Mesenteric fat pad (tissue), 1 donor: ENCODE results near the gene FBXO9. TPM values are rescaled to one million over a fixed set of nuclear protein-coding genes. Genes with fewer than 3 reads are reported as not detected.

ENCODE experiments used
- DNase-seq: peaks from one replicate; pipeline ENCODE4 v3.0.0-alpha.2; 2020; ENCODE audit warnings: low spot score
- total RNA-seq: library from RNA; stranded (reverse); fragmentation: NEBNext Ultra II Directional; extraction: Animal tissue kit (Norgen Biotek cat#: 25700); gene quantifications from one replicate; pipeline ENCODE4 v1.2.1, GENCODE V29; 2021
- donor health status: DM: yes; HTN: yes; CAD: no.

Gene FBXO9
- total RNA-seq, 1 donor from 2014 or later = 158 TPM

DNA sequence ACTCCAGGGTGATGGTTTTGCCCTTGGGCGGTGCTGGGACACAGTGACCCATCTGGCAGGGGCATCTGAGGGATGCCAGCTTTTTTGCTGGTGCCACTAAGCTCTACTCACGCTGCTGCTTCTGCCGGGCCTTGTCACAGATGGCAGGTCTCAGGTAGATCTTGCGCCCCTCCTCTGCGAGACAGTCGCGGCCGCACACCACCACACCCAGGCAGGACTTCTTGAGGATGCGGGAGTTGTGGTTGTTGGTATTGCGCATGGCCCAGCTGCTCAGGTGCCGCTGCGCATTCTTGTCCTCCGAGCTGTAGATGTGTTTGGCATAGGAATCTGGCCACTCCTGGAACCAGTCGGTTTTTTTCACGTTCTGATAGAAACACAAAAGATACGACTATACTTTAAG, 68.8 kb downstream of the FBXO9 start:
- no peak for DNase-seq

DNA sequence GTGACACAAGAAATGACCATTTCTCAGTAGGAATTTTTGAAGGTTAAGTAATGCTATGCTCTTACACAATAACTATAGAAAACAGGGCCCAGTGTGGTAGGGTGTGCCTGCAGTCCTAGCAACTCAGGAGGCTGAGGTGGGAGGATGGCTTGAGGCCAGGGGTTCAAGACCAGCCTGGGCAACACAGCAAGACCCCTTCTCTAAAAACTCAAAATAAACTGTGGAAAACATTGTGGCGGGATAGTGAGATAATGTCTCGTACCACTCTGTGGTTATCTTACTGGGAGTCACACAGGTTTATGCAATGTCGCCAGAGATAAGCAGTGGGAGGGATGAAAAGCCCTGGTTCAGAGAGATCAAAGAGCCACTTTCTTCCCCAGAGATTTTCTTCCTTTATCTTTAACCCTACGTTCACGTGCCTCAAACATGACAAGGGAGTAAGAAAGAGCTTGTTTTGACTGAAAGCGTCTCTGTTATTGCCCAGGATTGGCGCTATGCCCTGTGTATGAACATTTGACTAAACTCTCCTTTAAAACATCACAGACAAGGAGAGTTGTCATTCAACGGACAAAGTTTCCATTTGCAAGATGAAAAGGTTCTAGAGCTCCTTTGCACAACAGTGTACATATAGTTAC, 69.5 kb downstream of the FBXO9 start:
- DNase-seq = no peak

DNA sequence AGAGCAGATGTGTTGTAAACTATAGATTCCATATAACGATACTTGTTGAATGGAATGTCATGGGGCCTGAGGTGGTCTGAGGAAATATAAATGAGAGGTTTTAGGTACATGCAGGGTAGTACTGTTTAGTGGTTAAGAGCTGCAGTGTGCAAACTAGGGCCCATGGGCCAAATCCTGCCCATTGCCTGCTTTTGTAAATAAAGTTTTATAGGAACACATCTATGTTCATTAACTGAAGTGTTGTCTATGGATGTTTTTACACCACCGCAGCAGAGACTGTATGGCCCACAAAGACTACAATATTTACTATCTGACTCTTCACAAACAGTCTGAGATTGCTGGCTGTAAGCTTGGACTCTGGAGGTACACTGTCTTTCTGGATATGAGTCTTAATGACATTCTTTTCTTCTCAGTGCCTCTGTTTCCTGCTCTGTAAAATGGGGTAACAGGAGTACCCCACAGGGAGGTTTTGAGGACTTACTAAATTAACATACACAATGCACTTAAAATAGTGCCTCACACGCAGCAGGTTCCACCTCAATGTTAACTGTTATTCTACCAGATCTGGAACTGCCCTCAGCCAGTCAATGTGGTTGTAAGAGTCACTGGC, 70.9 kb downstream of the FBXO9 start:
- no peak for DNase-seq

DNA sequence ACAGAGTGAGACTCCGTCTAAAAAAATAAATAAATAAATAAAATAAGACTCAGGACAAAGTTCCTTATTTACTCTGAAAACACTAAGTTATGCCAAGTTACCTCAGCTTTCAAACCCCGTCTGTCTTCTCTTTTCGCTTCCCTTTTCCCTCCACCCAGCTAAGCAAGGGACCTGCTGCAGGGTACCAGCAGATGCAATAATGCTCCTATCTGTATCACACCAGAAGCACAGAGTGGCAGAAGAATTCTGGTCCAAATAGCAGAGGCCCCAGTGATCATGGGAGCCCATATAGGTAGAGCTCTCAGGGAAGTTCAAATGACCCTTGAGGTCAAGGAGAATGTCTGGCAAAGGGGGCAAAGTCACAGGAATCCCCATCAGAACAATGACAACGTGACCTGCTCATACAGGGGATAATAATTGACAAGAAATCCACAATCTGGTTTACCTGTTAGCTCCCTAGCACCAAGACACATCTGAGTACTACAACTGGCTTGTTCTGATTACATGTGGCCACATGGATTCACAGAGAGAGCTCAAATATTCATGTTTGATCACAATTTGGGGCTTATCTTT, 74.7 kb downstream of the FBXO9 start:
- no peak for DNase-seq

DNA sequence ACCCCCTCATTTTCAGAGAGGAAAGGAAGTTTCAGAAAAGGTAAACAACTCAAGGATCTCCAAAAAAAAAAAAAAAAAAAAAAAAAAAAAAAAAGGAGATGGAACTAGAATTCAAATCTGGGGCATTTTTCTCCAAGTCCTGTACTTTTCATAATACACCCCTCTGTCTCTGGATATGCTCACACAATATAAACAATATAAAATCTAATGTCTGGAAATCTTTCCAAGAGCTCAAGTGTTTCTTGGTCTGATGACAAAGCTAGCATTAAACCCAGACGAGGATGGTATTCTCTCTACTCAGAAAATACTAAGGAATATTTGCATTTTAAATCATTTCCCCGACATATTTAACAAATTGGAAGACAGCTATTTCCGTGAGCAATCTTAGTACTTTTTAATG, 77.6 kb downstream of the FBXO9 start:
- DNase-seq = no peak

DNA sequence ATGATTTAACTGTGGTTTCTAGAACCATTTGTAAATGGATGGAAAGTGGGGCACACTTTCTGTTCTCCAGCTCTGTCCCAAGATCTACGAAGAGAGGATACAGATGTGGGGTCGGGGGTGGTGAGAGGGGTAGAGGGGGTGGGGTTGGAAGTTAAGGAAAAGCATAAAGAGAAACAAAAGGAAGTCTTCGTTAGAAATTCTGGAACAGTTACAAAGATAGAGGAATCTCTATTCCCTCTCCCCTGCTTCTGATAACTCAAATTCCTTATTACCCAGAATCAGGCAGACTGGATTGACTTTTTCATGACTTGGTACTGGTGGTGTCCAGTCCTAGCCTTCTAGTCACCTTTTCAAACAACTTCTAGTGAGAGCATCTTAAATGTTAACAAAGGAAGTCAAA, 78.5 kb downstream of the FBXO9 start:
- DNase-seq = no peak

DNA sequence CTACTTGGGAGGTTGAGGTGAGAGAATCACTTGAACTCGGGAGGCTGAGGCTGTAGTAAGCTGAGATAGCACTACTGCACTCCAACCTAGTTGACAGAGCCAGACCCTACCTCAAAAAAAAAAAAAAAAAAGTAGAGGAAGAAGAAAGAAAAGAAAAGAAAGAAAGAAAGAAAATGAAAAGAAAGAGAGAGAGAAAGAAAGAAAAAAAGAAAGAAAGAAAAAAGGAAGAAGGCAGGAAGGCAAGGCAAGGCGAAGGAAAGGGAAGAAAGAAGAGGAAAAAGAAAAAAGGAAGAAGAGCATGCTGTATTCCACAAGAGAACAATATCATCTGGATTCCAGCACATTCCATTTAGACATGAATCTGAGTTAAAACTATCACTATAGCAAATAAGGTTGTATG, 79.6 kb downstream of the FBXO9 start:
- DNase-seq = no peak

DNA sequence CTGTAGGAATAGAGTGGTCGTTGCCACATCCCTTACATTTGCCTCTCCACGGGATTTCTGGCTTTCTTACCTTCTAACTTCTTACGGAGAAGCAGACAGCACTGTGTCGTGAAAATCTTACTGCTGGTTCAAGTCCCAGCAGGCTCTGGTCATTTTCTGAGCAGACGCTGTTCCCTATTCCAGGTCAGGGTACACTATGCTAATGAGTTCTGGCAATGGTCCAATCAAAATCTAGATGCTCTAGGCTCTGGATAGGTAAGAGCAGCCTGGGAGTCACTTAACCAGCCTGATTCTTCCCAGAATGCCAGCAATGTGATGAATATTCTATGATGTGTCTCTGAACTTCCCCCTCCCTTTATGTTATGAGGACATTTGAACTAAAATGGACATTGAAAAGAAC, 83.5 kb downstream of the FBXO9 start, which contains the start of gene GCM1:
TSS of gene GCM1 (minus strand) at position 158 of the 400 bp plus-strand sequence. CDS start 3,209 bp downstream, outside the sequence.
- DNase-seq = no peak

Other genes with a start within 250 kb of the FBXO9 start
- gene GSTA5, start 224.6 kb upstream of the FBXO9 start, total RNA-seq = not detected
- gene GSTA3, start 155.7 kb upstream of the FBXO9 start, total RNA-seq = not detected
- 20.4 TPM for gene GSTA4, start 70.1 kb upstream of the FBXO9 start, total RNA-seq
- gene CILK1, start 3.6 kb upstream of the FBXO9 start, total RNA-seq = 10.2 TPM
- 0.35 TPM for gene GCM1, start 83.4 kb downstream of the FBXO9 start, total RNA-seq